ENCODE results near the gene ZBTB16. TPM values are rescaled to one million over a fixed set of nuclear protein-coding genes. Genes with fewer than 3 reads are reported as not detected.

ZBTB16 gene
- total RNA-seq, 3 donors from 2014 or later (not counting 1 experiment from before 2014, with no cell fraction given), result 104 to 224 (median 156) TPM

DNA sequence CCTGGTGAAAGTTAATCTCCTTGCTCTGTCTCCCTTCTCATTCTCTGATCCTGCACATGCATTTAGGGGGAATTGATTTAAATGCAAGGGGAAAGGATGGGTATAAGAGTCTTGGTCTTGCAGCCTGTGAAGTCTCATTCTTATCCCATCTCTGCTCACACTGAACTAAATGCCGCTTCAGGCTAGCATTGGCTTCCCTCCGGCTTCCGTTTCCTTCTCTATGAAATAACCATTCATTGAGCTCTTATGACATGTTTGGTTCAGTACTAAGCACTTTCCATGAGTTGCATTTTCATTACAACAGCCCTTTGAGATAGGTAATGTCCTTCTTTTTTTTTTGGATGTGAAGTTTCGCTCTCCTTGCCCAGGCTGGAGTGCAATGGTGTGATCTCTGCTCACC lies 5.6 kb downstream of the ZBTB16 start:
- intact Hi-C loops (cut with micrococcal nuclease), result no loop called here
- Histone ChIP-seq H3K27ac (ENCODE audit: low read length) (peak overlapping the region; percentile 83), H3K27me3 (ENCODE audit: control insufficient read depth, insufficient read depth, low read length) (no peaks in the 10 kb centered on the region), H3K9me3 (ENCODE audit: control insufficient read depth, insufficient read depth, low read length) (no peaks in the 10 kb centered on the region), H3K36me3 (ENCODE audit: control insufficient read depth, insufficient read depth, low read length) (peaks cover 17% of the 10 kb centered on the region), H3K4me1 (ENCODE audit: control insufficient read depth, insufficient read depth, low read length) (peaks cover 82% of the 10 kb centered on the region), H3K4me3 (ENCODE audit: low read length) (peak overlapping the region; percentile 2)
- ATAC-seq, result no peak
- H3K4me1 Mint-ChIP-seq, result peaks cover 83% of the 10 kb centered on the region in 2 donors
- 47% methylated on average over 4 of the region's 4 CpGs for WGBS (ENCODE audit: insufficient coverage)
- no peaks in the 10 kb centered on the region for H3K27me3 Mint-ChIP-seq (ENCODE audit: low read depth in 2 of 2)
- TF ChIP-seq, protein P1, sequence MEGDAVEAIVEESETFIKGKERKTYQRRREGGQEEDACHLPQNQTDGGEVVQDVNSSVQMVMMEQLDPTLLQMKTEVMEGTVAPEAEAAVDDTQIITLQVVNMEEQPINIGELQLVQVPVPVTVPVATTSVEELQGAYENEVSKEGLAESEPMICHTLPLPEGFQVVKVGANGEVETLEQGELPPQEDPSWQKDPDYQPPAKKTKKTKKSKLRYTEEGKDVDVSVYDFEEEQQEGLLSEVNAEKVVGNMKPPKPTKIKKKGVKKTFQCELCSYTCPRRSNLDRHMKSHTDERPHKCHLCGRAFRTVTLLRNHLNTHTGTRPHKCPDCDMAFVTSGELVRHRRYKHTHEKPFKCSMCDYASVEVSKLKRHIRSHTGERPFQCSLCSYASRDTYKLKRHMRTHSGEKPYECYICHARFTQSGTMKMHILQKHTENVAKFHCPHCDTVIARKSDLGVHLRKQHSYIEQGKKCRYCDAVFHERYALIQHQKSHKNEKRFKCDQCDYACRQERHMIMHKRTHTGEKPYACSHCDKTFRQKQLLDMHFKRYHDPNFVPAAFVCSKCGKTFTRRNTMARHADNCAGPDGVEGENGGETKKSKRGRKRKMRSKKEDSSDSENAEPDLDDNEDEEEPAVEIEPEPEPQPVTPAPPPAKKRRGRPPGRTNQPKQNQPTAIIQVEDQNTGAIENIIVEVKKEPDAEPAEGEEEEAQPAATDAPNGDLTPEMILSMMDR (IDR thresholded peaks at IDR 0.05), result no peak
- peak overlapping the region; percentile 98 to 100 for H3K27ac Mint-ChIP-seq
- DNase-seq, result no peak
- H3K36me3 Mint-ChIP-seq, result peaks cover 6% of the 10 kb centered on the region
- no peaks in the 10 kb centered on the region for H3K9me3 Mint-ChIP-seq
- peak overlapping the region; percentile 97 for H3K4me3 Mint-ChIP-seq

DNA sequence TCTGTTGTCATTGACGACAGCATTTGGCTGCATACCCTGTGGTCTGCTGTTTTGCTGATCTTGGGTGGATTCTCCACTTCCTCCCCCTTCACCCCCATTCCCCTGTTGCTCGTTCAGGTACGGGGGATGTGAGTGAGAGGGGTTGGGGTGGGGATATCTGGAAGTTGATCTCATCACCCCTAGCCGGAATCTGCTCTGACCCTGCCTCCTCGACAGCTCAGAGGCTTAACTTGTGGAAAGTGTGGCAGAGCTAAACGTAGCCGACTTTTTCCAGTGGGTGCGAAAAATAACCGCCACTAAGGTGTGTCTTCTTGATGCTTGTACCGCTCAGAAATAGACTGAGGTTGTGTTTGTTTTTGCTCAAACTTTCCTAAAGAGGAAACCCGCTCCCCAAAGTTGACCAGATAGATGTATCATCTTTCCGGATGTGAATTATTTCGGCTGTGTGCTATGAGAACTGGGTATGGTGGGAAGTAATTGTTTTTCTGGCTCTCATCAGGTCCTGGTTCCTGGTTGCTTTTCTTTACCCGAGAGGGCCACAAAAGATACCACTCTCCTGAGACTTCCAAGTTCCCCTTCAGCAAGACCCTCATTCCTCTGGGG lies 6.6 kb downstream of the ZBTB16 start:
- no peaks in the 10 kb centered on the region for H3K27me3 Mint-ChIP-seq (ENCODE audit: low read depth in 2 of 2)
- intact Hi-C loops (cut with micrococcal nuclease), result loop anchor here (1.0 kb wide), 1 partner anchor 8 kb away; no protein-coding TSS in a partner anchor
- H3K36me3 Mint-ChIP-seq, result peaks cover 6% of the 10 kb centered on the region
- no peaks in the 10 kb centered on the region for H3K9me3 Mint-ChIP-seq
- peak overlapping the region; percentile 98 to 100 for H3K27ac Mint-ChIP-seq
- peak overlapping the region; percentile 97 for H3K4me3 Mint-ChIP-seq
- H3K4me1 ChIP-seq (ENCODE audit: control insufficient read depth, insufficient read depth, low read length), result peaks cover 90% of the 10 kb centered on the region
- H3K4me1 Mint-ChIP-seq, result peaks cover 88 to 93% of the 10 kb centered on the region in 2 donors
- DNase-seq (peak; percentile 58 to 60), ATAC-seq (peak; percentile 57 to 65 (median 62))
- H3K27ac ChIP-seq (ENCODE audit: low read length), result peak overlapping the region; percentile 83
- peaks cover 17% of the 10 kb centered on the region for H3K36me3 ChIP-seq (ENCODE audit: control insufficient read depth, insufficient read depth, low read length)
- TF ChIP-seq, protein P1 (IDR thresholded peaks at IDR 0.05), result no peak
- 51% methylated on average over 11 of the region's 14 CpGs for WGBS (ENCODE audit: insufficient coverage)
- H3K27me3 ChIP-seq (ENCODE audit: control insufficient read depth, insufficient read depth, low read length), result no peaks in the 10 kb centered on the region
- no peaks in the 10 kb centered on the region for H3K9me3 ChIP-seq (ENCODE audit: control insufficient read depth, insufficient read depth, low read length)
- no peak overlapping the region for H3K4me3 ChIP-seq (ENCODE audit: low read length)

- Mint-ChIP-seq H3K9me3 (no peaks in the 10 kb centered on the region), H3K4me1 (peaks cover 88 to 93% of the 10 kb centered on the region in 2 donors), H3K27me3 (ENCODE audit: low read depth in 2 of 2) (no peaks in the 10 kb centered on the region), H3K36me3 (peaks cover 6% of the 10 kb centered on the region), H3K4me3 (peak overlapping the region; percentile 97), H3K27ac (peak overlapping the region; percentile 98 to 100)
- Histone ChIP-seq H3K36me3 (ENCODE audit: control insufficient read depth, insufficient read depth, low read length) (peaks cover 16% of the 10 kb centered on the region), H3K4me1 (ENCODE audit: control insufficient read depth, insufficient read depth, low read length) (peaks cover 84% of the 10 kb centered on the region), H3K9me3 (ENCODE audit: control insufficient read depth, insufficient read depth, low read length) (no peaks in the 10 kb centered on the region), H3K27me3 (ENCODE audit: control insufficient read depth, insufficient read depth, low read length) (no peaks in the 10 kb centered on the region), H3K4me3 (ENCODE audit: low read length) (no peak overlapping the region), H3K27ac (ENCODE audit: low read length) (peak overlapping the region; percentile 83)
- DNase-seq, result no peak
- ATAC-seq, result no peak
- 69% methylated on average over 4 of the region's 4 CpGs for WGBS (ENCODE audit: insufficient coverage)
- intact Hi-C loops (cut with micrococcal nuclease), result no loop called here
- TF ChIP-seq, protein P1 (IDR thresholded peaks at IDR 0.05), result no peak
These were observed 8.8 kb downstream of the ZBTB16 start for GRCh38 chr11:114068327-114068726.

All from natural killer cell (primary cell).